Bronchial epithelial cell (primary cell): ENCODE data around the gene PTPN4. TPM values are rescaled to one million over a fixed set of nuclear protein-coding genes. Genes with fewer than 3 reads are reported as not detected.

ENCODE experiments used
- DNase-seq: peaks from one replicate; pipeline ENCODE4 v3.0.0-alpha.2; 2010; ENCODE audit warnings: low read depth
- FAIRE-seq: peaks from 2 replicates; lab custom pipeline; 2011; peaks lifted over from hg19 to GRCh38; lab: Jason Lieb, UNC
- H3K27me3 ChIP-seq: 2 replicates; pipeline ENCODE4 v1.5.1; 2011; ENCODE audit warnings: low read length; ENCODE audit not compliant: control insufficient read depth, insufficient read depth
- H3K36me3 ChIP-seq: 2 replicates; pipeline ENCODE4 v1.5.1; 2011; ENCODE audit warnings: low read length; ENCODE audit not compliant: control insufficient read depth, insufficient read depth
- H3K4me3 ChIP-seq: 2 replicates; pipeline ENCODE4 v1.5.1; 2011; ENCODE audit warnings: mild to moderate bottlenecking, low read depth, low read length, control low read depth
- CTCF ChIP-seq: IDR thresholded peaks from 2 replicates; pipeline ENCODE4 v1.5.1; 2011; ENCODE audit warnings: mild to moderate bottlenecking, moderate library complexity, low read length, control low read depth, inconsistent platforms; ENCODE audit not compliant: insufficient read depth, severe bottlenecking
- total RNA-seq: library from RNA; depleted of rRNA; stranded (reverse); fragments of >200 nt; gene quantifications from 2 replicates; pipeline ENCODE4 v1.2.1, GENCODE V29; 2014

The PTPN4 gene
- total RNA-seq, 1 donor from 2014 or later = 20.5 TPM

- FAIRE-seq (no peak), DNase-seq (no peak)
- H3K36me3 ChIP-seq = no peaks in the 10 kb centered on the region
- H3K27me3 ChIP-seq = no peaks in the 10 kb centered on the region
- TF ChIP-seq CTCF = no peak
- no peak overlapping the region for H3K4me3 ChIP-seq
Observed at GRCh38 chr2:119941981-119942513, 182.3 kb downstream of the PTPN4 start.

GRCh38 chr2:119943058-119943457 lies 183.3 kb downstream of the PTPN4 start:
- FAIRE-seq (no peak), DNase-seq (no peak)
- TF ChIP-seq CTCF = no peak
- no peaks in the 10 kb centered on the region for H3K27me3 ChIP-seq
- no peak overlapping the region for H3K4me3 ChIP-seq
- H3K36me3 ChIP-seq = no peaks in the 10 kb centered on the region

- no peak overlapping the region for H3K4me3 ChIP-seq
- no peaks in the 10 kb centered on the region for H3K27me3 ChIP-seq
- FAIRE-seq (no peak), DNase-seq (no peak)
- H3K36me3 ChIP-seq = peaks cover 1% of the 10 kb centered on the region
- TF ChIP-seq CTCF = no peak
Observed at GRCh38 chr2:119947535-119947934, 187.8 kb downstream of the PTPN4 start.

- Histone ChIP-seq H3K36me3 (peaks cover 2% of the 10 kb centered on the region), H3K4me3 (no peak overlapping the region), H3K27me3 (no peaks in the 10 kb centered on the region)
- DNase-seq (no peak), FAIRE-seq (no peak)
- TF ChIP-seq CTCF = no peak
Observed at GRCh38 chr2:119950966-119951365, 191.2 kb downstream of the PTPN4 start.

GRCh38 chr2:119958670-119959268 lies 199.0 kb downstream of the PTPN4 start:
- Histone ChIP-seq H3K4me3 (no peak overlapping the region), H3K27me3 (no peaks in the 10 kb centered on the region), H3K36me3 (no peaks in the 10 kb centered on the region)
- no peak for FAIRE-seq
- peak; percentile 68 for DNase-seq
- no peak for TF ChIP-seq CTCF

GRCh38 chr2:119960821-119961220 lies 201.1 kb downstream of the PTPN4 start:
- H3K27me3 ChIP-seq = no peaks in the 10 kb centered on the region
- H3K36me3 ChIP-seq = no peaks in the 10 kb centered on the region
- no peak overlapping the region for H3K4me3 ChIP-seq
- no peak for TF ChIP-seq CTCF
- DNase-seq = no peak
- FAIRE-seq = no peak
